Prostate gland (tissue), 2 donors: ENCODE measurements around the gene CR1.

Source experiments
- POLR2A ChIP-seq: fragments of 450-650 bp; IDR thresholded peaks from one replicate; pipeline ENCODE4 v1.6.1; 2016; ENCODE audit warnings: antibody characterized with exemption, mild to moderate bottlenecking
- POLR2AphosphoS5 ChIP-seq: sonication (generic); formaldehyde crosslinking; IDR thresholded peaks from one replicate; pipeline ENCODE4 v1.6.1; 2017; ENCODE audit warnings: antibody characterized with exemption
- TF ChIP-seq, protein P1 (sequence below), 4 experiments: fragments of 200-600 bp in 2 of 4; fragments of 450-650 bp in 2 of 4; sonication (generic) in 2 of 4; IDR thresholded peaks; 1 replicate in 3 of 4; 2 replicates in 1 of 4; pipeline ENCODE4 v1.5.1; 2016 to 2019; ENCODE audit warnings: antibody characterized with exemption in 4 of 4, mild to moderate bottlenecking in 2 of 4, moderate library complexity in 2 of 4

- no peak for TF ChIP-seq POLR2A
- TF ChIP-seq, protein P1, sequence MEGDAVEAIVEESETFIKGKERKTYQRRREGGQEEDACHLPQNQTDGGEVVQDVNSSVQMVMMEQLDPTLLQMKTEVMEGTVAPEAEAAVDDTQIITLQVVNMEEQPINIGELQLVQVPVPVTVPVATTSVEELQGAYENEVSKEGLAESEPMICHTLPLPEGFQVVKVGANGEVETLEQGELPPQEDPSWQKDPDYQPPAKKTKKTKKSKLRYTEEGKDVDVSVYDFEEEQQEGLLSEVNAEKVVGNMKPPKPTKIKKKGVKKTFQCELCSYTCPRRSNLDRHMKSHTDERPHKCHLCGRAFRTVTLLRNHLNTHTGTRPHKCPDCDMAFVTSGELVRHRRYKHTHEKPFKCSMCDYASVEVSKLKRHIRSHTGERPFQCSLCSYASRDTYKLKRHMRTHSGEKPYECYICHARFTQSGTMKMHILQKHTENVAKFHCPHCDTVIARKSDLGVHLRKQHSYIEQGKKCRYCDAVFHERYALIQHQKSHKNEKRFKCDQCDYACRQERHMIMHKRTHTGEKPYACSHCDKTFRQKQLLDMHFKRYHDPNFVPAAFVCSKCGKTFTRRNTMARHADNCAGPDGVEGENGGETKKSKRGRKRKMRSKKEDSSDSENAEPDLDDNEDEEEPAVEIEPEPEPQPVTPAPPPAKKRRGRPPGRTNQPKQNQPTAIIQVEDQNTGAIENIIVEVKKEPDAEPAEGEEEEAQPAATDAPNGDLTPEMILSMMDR (IDR thresholded peaks at IDR 0.05): no peak
- no peak for TF ChIP-seq POLR2AphosphoS5
These were observed 177.4 kb downstream of the CR1 start for GRCh38 chr1:207673399-207673798.
